Measurements from ENCODE around the gene RBBP9.

RBBP9 gene

DNA sequence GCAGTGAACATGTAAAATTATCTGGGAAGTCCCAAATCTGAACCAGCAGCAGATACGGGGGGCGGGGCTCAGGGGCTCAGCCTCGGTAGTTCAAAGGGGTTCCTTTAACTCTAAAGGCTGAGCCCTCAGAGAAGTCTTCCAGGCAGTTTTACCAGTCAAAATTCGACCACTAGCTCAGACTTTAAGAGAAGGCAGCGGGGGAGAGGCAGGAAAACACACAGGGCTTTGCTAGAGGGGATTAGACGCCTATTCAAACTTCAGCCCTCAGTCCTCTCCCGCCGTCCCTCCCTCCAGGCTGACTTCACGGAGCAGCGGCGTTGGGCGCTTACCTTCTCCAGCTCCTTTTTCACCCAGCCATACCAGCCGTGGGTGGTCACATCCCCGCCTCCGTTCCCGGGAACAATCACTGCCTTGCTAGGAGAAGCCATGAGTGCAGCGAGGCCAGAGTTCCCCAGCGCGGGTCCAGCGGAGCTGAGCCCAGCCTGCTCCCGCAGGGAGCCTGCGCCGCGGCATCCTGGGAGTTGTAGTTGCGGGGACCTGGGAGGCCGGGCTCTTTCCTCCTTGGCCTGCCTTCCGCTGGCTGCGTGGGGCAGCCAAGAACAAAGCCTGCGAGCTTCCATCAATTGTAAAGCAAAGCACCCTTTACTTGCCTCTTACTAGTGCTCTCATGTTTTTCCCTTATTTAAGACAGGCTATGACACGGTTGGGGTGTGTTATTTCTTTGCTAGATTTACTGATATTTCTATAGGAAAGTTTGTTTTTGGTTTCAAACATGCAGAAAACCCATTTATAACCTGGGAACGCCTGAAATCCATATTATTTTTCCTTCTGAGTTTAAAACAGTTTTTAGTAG, at the start of gene RBBP9:
Gene RBBP9, minus strand, starts transcription at position 486 of the 853 bp plus-strand sequence. Its CDS starts 58 bp downstream, at position 428.
- peak; percentile 88 for DNase-seq (ENCODE audit: extremely low spot score)
- TF ChIP-seq, protein P1, sequence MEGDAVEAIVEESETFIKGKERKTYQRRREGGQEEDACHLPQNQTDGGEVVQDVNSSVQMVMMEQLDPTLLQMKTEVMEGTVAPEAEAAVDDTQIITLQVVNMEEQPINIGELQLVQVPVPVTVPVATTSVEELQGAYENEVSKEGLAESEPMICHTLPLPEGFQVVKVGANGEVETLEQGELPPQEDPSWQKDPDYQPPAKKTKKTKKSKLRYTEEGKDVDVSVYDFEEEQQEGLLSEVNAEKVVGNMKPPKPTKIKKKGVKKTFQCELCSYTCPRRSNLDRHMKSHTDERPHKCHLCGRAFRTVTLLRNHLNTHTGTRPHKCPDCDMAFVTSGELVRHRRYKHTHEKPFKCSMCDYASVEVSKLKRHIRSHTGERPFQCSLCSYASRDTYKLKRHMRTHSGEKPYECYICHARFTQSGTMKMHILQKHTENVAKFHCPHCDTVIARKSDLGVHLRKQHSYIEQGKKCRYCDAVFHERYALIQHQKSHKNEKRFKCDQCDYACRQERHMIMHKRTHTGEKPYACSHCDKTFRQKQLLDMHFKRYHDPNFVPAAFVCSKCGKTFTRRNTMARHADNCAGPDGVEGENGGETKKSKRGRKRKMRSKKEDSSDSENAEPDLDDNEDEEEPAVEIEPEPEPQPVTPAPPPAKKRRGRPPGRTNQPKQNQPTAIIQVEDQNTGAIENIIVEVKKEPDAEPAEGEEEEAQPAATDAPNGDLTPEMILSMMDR (IDR thresholded peaks at IDR 0.05; ENCODE audit: control extremely low read depth, extremely low read depth, low read depth, missing control alignments), result no peak
- ChIA-PET POLR2A (interaction anchor here (0.7 to 2.4 kb wide), 2 partner anchors 10 to 30 kb away, joined by 5 to 18 read pairs; partner anchors contain the start of genes DZANK1 and SEC23B), CTCF (interaction anchor here (1.1 to 3.3 kb wide), 4 partner anchors 10 to 44 kb away, joined by 3 to 35 read pairs (median 6); partner anchors contain the start of gene SEC23B)

DNA sequence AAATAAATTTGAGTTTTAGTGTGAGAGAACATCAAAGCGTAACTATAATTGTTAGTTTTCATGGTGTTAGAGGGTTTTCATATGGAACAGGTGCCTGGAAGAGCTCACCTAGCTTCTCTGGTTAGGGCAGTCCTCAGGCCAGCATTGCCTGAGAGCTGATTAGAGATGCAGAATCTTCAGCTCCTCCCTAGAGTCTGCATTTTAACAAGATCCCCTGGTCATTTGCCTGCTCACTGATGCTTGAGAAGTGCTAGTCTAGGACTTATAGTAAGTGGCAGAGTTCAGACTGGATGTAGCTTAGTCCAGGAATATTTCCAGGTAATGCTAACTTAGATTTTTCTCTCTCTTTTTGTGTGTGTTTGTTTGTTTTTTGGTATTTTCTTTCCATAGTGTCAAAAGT, 48.5 kb upstream of the RBBP9 start:
- ChIA-PET POLR2A (no interaction called here), CTCF (interaction anchor here (0.8 to 1.9 kb wide), 2 partner anchors 11 to 13 kb away, joined by 3 to 7 read pairs; no protein-coding TSS in a partner anchor)
- DNase-seq (ENCODE audit: extremely low spot score), result no peak
- TF ChIP-seq, protein P1 (IDR thresholded peaks at IDR 0.05; ENCODE audit: control extremely low read depth, extremely low read depth, low read depth, missing control alignments), result no peak

DNA sequence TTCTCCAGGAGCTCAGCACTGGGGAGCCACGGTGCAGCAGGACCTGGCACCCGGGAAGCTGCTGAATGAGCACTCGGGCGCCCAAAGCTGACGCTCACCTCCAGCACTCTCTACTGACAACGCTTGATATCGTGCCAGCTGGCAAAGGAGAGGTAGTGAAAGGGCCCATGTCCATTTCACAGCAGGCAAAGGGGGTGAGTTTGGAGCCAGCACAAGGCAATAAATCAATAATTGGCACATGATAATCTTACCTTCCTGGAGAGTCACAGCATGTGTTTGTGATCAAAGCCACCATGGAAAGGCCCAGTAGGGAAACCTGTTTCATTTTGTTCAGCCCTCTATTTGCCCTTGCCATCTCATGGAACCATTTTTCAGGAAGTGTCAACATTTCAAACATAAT, 46.9 kb upstream of the RBBP9 start:
- TF ChIP-seq, protein P1 (IDR thresholded peaks at IDR 0.05; ENCODE audit: control extremely low read depth, extremely low read depth, low read depth, missing control alignments), result no peak
- ChIA-PET CTCF (interaction anchor here (0.6 to 0.9 kb wide), 2 partner anchors 10 to 28 kb away, joined by 3 read pairs; no protein-coding TSS in a partner anchor), POLR2A (interaction anchor here (0.7 kb wide), 1 partner anchor 21 kb away, joined by 6 read pairs; no protein-coding TSS in a partner anchor)
- no peak for DNase-seq (ENCODE audit: extremely low spot score)

DNA sequence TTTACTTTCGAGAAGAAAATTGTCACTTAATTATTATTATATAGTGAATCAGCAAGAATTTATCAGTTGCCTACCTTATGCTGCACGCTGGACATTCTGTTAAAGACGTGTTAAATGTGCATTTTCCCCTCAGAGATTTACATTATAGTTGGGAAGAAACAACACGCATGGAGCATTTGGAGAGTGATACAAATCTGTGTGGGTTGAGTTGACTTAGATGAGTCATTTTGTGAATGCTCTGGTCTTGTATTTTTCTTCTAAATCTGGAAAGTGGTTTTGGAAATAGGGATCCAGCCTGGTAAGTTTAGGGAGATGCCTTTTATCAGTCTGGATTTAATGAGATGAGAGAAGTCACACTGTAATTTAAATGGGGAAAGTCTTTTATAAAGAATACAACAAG, 46.2 kb upstream of the RBBP9 start:
- ChIA-PET CTCF (interaction anchor here (0.9 kb wide), 1 partner anchor 9 kb away, joined by 3 read pairs; no protein-coding TSS in a partner anchor), POLR2A (no interaction called here)
- no peak for DNase-seq (ENCODE audit: extremely low spot score)
- TF ChIP-seq, protein P1 (IDR thresholded peaks at IDR 0.05; ENCODE audit: control extremely low read depth, extremely low read depth, low read depth, missing control alignments), result no peak

DNA sequence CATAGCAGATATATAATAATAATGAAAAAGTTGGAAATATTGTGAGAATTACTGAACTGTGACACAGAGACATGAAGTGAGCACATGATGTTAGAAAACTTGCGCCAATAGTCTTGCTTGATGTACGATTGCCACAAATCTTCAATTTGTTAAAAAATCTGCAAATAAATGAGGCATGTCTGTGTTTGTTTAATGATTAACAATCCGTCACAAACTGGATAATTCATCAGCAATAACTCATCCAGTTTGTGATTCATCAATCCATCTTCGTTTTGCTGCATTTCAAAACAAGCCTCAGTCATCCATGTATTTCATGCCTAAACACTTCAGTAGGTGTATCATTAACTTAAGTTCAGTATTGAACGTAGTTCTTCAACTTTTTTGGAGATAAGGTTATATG, 44.7 kb upstream of the RBBP9 start:
- TF ChIP-seq, protein P1 (IDR thresholded peaks at IDR 0.05; ENCODE audit: control extremely low read depth, extremely low read depth, low read depth, missing control alignments), result no peak
- DNase-seq (ENCODE audit: extremely low spot score), result no peak
- ChIA-PET POLR2A (no interaction called here), CTCF (interaction anchor here (1.0 to 1.3 kb wide), 2 partner anchors 10 to 45 kb away, joined by 3 read pairs; partner anchors contain the start of gene RBBP9)

DNA sequence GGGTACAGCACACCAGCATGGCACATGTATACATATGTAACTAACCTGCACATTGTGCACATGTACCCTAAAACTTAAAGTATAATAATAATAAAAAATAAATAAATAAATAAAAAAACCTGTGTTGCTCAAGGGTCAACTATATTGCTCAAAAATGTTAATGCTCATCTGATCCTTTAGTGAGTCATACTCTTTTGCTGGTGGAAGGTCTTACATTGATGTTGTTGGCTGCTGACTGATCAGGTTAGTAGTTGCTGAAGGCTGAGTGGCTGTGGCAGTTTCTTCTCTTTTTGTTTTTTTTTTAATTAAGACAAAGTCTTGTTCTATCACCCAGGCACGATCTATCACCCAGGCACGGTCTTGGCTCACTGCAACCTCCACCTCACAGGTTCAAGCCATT, 40.6 kb upstream of the RBBP9 start:
- POLR2A ChIA-PET, result no interaction called here

More for the DNA sequence above, 40.6 kb upstream of the RBBP9 start:
- CTCF ChIA-PET, result interaction anchor here (1.4 to 1.7 kb wide), 2 partner anchors 9 to 13 kb away, joined by 3 read pairs; no protein-coding TSS in a partner anchor
- TF ChIP-seq, protein P1 (IDR thresholded peaks at IDR 0.05; ENCODE audit: control extremely low read depth, extremely low read depth, low read depth, missing control alignments), result no peak
- no peak for DNase-seq (ENCODE audit: extremely low spot score)
